Left ventricle myocardium superior (tissue), 1 donor: Measurements from ENCODE around the gene ZCCHC24. TPM values are rescaled to one million over a fixed set of nuclear protein-coding genes. Genes with fewer than 3 reads are reported as not detected.
A peak's percentile ranks its signal among the peaks of the same experiment; 100 is the strongest.

Experiments used
- ATAC-seq: fragments of 200-7000 bp; cut with Tn5 transposase; one replicate; pipeline ENCODE4 v1.9.1; 2020; ENCODE audit warnings: mild to moderate bottlenecking, moderate library complexity
- DNase-seq: peaks from one replicate; pipeline ENCODE4 v3.0.0-alpha.2; 2020
- intact Hi-C: fragments of 100-400 bp; cut with micrococcal nuclease; formaldehyde crosslinking; loops from one replicate; pipeline ENCODE4 v1.11.0; 2022
- total RNA-seq: library from RNA; stranded (reverse); fragmentation: NEBNext Ultra II Directional; extraction: Animal tissue kit (Norgen Biotek cat#: 25700); gene quantifications from one replicate; pipeline ENCODE4 v1.2.1, GENCODE V29; 2021
- donor health status: DM: no; HTN: yes; CAD: no; lungs with severe emphysema.

The ZCCHC24 gene
- total RNA-seq, 1 donor from 2014 or later, result 49.0 TPM

GRCh38 chr10:79393221-79393923 is 52.1 kb downstream of the ZCCHC24 start:
- ATAC-seq (no peak), DNase-seq (no peak)
- intact Hi-C loops, result loop anchor here (10.0 kb wide), 1 partner anchor 51 kb away; the partner anchor contains the start of gene ZCCHC24

DNA sequence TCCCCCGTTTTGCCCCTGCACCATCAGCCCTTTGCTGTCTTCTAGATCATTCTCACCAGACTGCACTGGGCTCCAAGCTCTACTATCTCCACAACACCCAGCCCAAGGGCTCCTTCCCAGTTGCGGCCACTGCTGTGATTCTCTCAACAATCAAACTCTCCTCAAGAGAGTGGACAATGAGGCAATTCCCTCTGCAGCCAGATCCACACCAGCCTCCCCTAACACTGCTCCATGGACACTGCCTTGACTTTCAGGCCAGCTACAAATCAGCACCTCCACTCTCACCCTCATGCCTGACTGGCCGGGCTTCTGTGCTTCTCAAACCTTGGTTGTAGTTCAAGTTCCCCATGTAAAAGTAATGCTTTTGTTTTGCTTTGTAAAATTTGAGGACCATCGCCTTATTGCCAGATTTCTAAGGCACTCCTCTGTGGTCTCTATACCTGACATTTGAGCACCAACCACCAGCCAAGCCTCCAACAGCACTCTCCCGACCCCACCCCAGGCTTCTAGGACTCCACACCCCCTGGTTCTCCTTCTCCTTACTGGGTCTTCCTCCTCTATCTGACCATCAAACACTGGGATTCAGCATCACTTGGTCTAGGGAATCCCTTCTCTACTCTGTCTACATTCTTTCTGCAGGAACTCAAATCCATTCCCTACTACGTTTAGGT is 52.8 kb downstream of the ZCCHC24 start:
- DNase-seq (no peak), ATAC-seq (peak; percentile 49)
- intact Hi-C loops, result loop anchor here (10.0 kb wide), 1 partner anchor 52 kb away; the partner anchor contains the start of gene ZCCHC24

- DNase-seq (no peak), ATAC-seq (no peak)
- intact Hi-C loops, result loop anchor here (10.0 kb wide), 1 partner anchor 53 kb away; the partner anchor contains the start of gene ZCCHC24
Observed at GRCh38 chr10:79392020-79392398, 53.4 kb downstream of the ZCCHC24 start.

DNA sequence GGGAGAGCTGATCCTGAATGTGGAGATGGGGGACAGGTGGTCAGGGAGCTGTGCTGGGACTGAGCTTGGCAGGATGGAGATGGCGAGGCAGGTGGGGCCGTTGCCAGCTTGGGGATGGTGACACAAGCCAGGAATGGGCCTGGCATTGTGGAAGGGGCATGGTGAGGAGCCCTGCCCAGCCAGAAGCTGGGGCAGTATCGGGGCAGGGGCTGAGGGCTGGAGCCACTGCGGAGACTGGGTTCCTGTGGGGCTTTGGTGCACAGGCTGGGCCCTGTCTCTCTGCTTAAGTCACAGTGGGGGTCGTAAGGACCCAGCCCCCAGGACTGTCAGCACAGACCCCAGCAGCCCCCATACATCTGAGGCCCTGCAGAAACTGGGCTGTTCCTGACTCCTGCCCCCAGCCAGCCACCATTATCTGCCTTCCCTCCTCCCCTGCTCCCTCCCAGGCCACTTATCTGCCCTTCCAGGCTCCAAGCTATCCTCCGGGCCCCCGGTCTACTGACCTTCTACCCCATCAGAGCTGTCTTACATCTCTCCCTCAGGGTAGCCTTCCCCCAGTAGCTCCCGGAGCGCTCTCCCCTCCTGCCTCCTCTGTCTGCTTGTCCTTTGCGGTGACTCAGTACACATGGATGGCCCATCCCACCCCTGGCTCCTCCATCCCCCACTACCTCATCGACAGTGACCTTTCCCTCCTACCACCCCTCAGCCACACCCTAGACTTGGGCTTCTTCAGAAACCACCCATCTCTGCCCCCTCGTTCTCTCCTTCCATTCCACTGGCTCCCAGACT is 54.0 kb downstream of the ZCCHC24 start:
- DNase-seq (no peak), ATAC-seq (peak; percentile 29)
- intact Hi-C loops, result loop anchor here (10.0 kb wide), 1 partner anchor 53 kb away; the partner anchor contains the start of gene ZCCHC24

DNA sequence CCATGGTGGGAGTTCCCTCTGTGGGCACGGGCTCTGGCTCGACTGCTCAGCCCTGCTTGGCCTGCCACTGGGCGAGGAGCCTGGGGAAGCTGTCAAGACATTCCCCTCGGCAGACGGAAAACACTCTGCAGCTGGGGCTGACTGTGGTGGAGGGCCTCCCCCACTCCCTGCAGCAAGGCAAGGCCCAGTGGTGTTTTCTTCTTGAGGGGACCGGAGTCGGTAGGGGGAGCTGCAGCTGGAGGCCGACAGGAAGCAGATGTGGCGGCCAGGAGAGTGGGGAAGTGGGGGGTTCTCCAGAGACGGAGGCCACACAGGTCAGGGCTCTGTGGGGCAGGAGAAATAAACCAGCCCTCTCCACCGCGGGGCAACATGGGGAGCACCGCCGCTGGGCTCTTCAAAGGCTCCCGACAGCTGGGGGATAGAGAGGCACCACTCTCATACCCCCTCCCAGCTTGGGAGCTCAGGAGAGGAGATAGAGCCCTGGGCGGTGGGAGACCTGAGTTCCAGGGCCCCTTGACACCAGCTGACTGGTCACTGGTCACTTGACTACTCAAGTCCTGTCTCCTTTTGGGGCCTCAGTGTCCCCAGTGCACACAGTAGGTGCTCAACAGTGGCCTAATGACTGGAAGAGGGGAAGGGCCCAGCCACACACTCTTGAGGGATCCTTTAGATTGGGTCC is 54.7 kb downstream of the ZCCHC24 start:
- DNase-seq (no peak), ATAC-seq (no peak)
- intact Hi-C loops, result loop anchor here (10.0 kb wide), 1 partner anchor 54 kb away; the partner anchor contains the start of gene ZCCHC24

DNA sequence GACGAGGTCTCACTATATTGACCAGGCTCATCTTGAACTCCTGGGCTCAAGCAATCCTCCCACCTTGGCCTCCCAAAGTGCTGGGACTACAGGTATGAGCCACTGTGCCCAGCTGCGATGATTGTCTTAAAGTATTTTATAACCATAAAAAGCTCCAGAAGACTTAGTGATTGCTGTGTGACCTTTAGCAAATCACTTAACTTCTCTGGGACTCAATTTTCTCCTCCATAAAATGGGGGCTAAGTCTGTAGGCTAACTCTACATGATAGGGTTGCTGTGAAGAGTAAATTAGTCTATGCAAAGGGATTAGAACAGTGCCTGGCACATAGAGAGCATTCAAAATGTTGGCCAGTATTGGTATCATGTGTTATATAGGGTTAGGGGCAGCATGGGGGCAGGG is 55.4 kb downstream of the ZCCHC24 start:
- intact Hi-C loops, result loop anchor here (10.0 kb wide), 1 partner anchor 55 kb away; the partner anchor contains the start of gene ZCCHC24
- no peak for ATAC-seq

GRCh38 chr10:79387974-79388850 is 57.2 kb downstream of the ZCCHC24 start:
- intact Hi-C loops, result no loop called here
- ATAC-seq, result no peak
- no peak for DNase-seq

More for the DNA sequence above, 55.4 kb downstream of the ZCCHC24 start:
- DNase-seq, result no peak

GRCh38 chr10:79387466-79387973 is 57.9 kb downstream of the ZCCHC24 start:
- intact Hi-C loops, result no loop called here
- no peak for ATAC-seq
- no peak for DNase-seq

DNA sequence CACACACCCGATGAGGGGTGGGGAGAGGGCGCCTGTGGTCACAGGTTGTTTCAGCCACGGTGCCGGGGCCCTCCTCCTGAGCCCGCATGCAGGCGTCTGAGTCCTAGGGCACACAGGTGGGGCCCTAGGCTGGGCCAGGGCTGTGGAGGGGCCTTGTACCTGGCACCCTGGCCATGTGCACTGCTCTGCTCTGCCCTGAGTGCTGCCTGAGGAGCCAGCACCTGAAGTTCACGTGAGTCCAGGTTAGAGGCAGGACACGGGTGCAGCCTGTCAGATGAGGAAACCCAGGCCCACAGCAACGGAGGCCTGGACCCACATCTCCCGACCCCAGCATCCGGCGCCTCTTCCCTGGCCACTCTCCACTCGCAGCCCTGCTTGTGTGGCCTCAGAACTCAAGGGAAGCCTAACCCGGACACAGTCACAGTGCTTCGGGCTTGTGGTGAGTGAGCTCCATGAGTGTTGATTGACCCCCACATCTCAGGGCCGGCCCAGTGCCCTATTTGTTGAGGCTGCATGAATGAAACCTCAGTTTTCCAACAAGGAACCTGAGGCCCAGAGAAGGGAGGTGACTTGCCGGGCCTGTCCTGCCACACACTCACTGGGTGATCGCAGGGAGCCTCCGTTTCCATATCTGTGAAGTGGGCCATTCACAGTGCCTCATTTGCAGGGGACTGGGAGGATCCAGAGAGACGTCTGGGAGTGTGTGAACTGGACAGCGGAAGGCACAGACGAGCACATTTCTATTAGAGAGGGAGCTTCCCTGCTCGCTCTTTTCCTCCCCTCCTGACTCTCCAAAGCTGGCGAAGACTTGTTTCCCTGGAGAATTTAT is 58.6 kb downstream of the ZCCHC24 start:
- intact Hi-C loops, result no loop called here
- DNase-seq, result no peak
- no peak for ATAC-seq

DNA sequence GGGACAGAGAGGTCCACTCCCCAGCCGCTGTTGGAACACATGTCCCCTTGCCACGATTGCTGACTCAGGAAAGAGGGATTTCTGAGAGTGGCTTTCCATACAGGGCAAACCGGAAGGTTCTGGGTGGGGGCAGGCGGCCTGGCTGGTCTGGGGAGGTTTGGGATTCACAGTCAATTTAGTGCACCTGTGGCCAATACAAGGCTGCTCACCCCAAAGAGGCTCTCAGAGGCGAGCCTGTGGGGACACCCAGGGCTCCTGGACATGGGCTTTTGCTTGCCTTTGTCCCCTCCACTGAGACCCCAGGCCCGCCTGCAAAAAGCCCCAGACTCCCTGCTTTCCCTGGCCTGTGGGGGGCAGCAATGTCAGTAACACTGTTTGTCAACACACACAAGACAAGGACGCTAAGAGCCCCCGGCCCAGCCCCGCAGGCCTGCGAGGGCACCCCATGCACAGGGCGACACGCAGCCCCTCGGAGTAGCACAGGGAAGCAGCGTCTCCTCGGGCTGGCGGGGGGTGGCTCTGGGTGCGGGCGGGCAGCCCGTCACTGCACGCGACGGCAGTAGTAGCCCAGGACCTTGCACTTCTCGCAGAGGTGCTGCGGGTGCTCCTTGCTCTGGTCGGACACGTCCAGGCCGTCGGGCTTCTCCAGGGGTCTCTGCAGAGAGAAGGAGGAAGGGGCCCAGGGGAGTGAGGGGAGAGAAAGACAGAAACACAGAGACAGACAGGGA is 59.5 kb downstream of the ZCCHC24 start:
- intact Hi-C loops, result no loop called here
- ATAC-seq, result no peak
- no peak for DNase-seq

DNA sequence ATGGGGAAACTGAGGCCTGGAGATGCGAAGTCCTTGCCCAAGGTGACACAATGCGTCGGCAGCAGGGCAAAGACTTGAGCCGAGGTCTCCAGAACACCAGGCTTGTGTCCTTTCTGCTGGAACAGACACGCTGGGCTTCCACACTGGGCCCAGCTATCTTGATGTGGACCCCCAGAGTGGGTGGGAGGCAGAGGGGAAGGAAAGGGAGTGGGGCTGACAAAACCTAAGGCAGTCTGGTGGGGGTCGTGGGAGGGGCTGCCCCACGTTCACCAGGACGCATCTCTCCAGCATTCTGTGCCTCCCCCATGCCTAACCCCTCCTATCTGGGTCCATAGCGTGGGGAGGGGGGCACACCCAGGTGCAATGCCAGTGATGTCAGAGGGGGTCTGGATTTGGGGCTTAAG is 60.0 kb downstream of the ZCCHC24 start:
- intact Hi-C loops, result no loop called here
- no peak for DNase-seq

DNA sequence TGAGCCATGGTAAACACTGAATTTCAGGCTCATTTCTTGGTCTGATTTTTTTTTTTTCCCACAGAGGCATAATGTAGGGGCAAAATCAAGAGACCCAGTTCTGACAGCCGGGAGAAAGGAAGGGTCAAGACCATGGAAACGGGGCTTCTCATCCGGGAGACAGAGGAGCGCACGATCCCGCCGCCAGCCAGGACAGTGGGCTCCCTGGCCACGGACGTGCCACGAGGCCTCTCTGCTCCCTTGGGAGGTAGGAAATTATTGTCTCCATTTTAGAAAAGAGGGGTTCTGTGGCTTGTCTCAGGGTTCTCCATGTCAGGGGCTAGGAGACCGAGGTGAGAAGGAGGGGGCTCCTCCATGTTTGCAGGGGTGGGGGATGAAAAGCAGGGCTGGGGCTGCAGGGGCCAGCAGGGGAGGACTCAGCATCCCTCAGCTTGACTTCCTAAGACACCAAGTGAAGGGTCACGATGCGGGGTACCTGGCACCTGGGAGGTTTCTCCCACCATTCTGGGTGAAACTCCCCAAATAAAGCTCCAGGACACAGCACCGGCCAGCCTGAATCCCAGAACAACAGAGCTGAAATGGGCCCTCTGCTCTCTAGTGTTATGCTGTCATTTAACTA is 60.5 kb downstream of the ZCCHC24 start:
- ATAC-seq (no peak), DNase-seq (no peak)
- intact Hi-C loops, result no loop called here

More for the DNA sequence above, 60.0 kb downstream of the ZCCHC24 start:
- ATAC-seq, result no peak

GRCh38 chr10:79383974-79384606 is 61.3 kb downstream of the ZCCHC24 start:
- ATAC-seq (no peak), DNase-seq (no peak)
- intact Hi-C loops, result no loop called here

DNA sequence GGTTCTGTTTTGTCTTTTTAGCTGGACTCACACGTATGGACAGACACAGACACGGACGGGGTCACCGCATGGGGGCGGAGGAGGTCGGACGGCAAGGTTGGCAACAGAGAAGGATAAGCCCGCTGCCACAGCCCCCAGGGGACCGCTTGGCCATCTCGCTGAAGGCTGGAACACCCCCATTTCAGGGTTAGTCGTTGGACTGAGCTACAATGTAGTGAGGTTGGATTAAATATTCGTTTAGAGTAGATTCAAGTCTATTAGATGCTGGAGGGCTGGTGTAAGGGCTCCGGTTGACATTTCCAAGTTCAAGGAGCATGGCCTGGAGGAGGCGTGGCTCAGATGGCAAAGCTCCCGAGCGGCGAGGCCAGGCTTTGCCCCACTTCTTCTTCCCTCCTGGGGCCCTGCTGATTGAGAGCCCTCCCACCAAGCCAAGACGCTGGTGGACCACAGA is 62.9 kb downstream of the ZCCHC24 start:
- DNase-seq (no peak), ATAC-seq (peak; percentile 1)
- intact Hi-C loops, result no loop called here

- intact Hi-C loops, result no loop called here
- DNase-seq, result peak; percentile 77
- peak; percentile 78 for ATAC-seq
Observed at GRCh38 chr10:79381804-79382221, 63.6 kb downstream of the ZCCHC24 start.
